HepG2 (cell line): ENCODE measurements around the gene DNMT3B. TPM values are rescaled to one million over a fixed set of nuclear protein-coding genes. Genes with fewer than 3 reads are reported as not detected.

ENCODE experiments used
- ATAC-seq: fragments of 200-7000 bp; cut with Tn5 transposase; 3 replicates; pipeline ENCODE4 v1.9.1; 2020; ENCODE audit warnings: mild to moderate bottlenecking, moderate library complexity
- BruUV-seq: library from RNA; stranded (reverse); fragments of 400-500 nt; replicated peaks from 2 replicates; lab custom pipeline; 2021; lab: Mats Ljungman, UMichigan
- CTCF ChIA-PET: fragments of 300-600 bp; formaldehyde crosslinking; extraction: SDS; loops from one replicate; lab custom pipeline; 2021; ENCODE audit warnings: low total read pairs, inconsistent platforms, low intra/inter-chr PET ratio; lab: Yijun Ruan, JAX
- POLR2A ChIA-PET: fragments of 350-600 bp; sonication (Branson Sonifier 250); formaldehyde crosslinking; loops from one replicate; lab custom pipeline; 2020; ENCODE audit warnings: antibody characterized with exemption, inconsistent platforms; lab: Yijun Ruan, JAX
- DNase-seq: peaks from one replicate; pipeline ENCODE4 v3.0.0-alpha.2; 2015; ENCODE audit warnings: low spot score
- FAIRE-seq: peaks from 3 replicates; lab custom pipeline; 2011; peaks lifted over from hg19 to GRCh38; lab: Jason Lieb, UNC
- H2AFZ ChIP-seq: one replicate; pipeline ENCODE4 v1.6.1; 2011; ENCODE audit warnings: low read length, inconsistent platforms
- H3K27ac ChIP-seq: fragments of 300-600 bp; 3 replicates; pipeline ENCODE4 v1.8.0; 2011; ENCODE audit warnings: mixed run types, mild to moderate bottlenecking, mixed read lengths, low read length, inconsistent platforms; ENCODE audit not compliant: insufficient read depth; ENCODE audit errors: extremely low read length
- H3K27me3 ChIP-seq, 2 experiments: fragments of 200-600 bp in 1 of 2; 2 replicates in 1 of 2; 3 replicates in 1 of 2; pipeline versions ENCODE4 v1.6.0 to v1.8.0; 2011; ENCODE audit warnings: low read length in 2 of 2, mild to moderate bottlenecking in 2 of 2, moderate library complexity in 2 of 2, inconsistent platforms in 1 of 2; ENCODE audit not compliant: insufficient read depth in 2 of 2, control insufficient read depth in 1 of 2
- H3K36me3 ChIP-seq, 2 experiments: fragments of 200-600 bp in 1 of 2; replicated peaks in 1 of 2; 2 replicates in 1 of 2; 3 replicates in 1 of 2; pipeline versions ENCODE4 v1.5.1 to v1.8.0; 2011; ENCODE audit warnings: low read length in 2 of 2, inconsistent platforms in 1 of 2; ENCODE audit not compliant: insufficient read depth in 2 of 2, control insufficient read depth in 1 of 2
- H3K4me1 ChIP-seq: 2 replicates; pipeline ENCODE4 v1.5.1; 2012; ENCODE audit warnings: low read length, inconsistent platforms; ENCODE audit not compliant: insufficient read depth
- H3K4me2 ChIP-seq: 2 replicates; pipeline ENCODE4 v1.6.0; 2011; ENCODE audit warnings: low read depth, low read length, inconsistent platforms
- H3K4me3 ChIP-seq, 3 experiments: fragments of 200-600 bp in 1 of 3; sonication (generic), shearing (Covaris generic) in 1 of 3; replicated peaks in 1 of 3; 2 replicates each; pipeline ENCODE4 v1.5.1; 2011 to 2016; ENCODE audit warnings: low read length in 3 of 3, inconsistent platforms in 2 of 3, low read depth in 2 of 3, mild to moderate bottlenecking in 2 of 3, control low read depth in 1 of 3, mixed read lengths in 1 of 3; ENCODE audit not compliant: insufficient read depth in 1 of 3
- H3K79me2 ChIP-seq: one replicate; pipeline ENCODE4 v1.6.1; 2011; ENCODE audit warnings: low read length, inconsistent platforms; ENCODE audit not compliant: insufficient read depth
- H3K9ac ChIP-seq: 2 replicates; pipeline ENCODE4 v1.6.0; 2011; ENCODE audit warnings: mild to moderate bottlenecking, low read depth, low read length, inconsistent platforms; ENCODE audit not compliant: insufficient read depth
- H3K9me3 ChIP-seq: 2 replicates; pipeline ENCODE4 v1.5.1; 2012; ENCODE audit warnings: mild to moderate bottlenecking, low read length
- H4K20me1 ChIP-seq: 2 replicates; pipeline ENCODE4 v1.6.0; 2011; ENCODE audit warnings: inconsistent platforms, mild to moderate bottlenecking, low read length, moderate library complexity; ENCODE audit not compliant: insufficient read depth
- JARID2 ChIP-seq: sonication (generic); formaldehyde crosslinking; IDR thresholded peaks from 2 replicates; pipeline ENCODE4 v1.8.1; 2023; ENCODE audit warnings: missing genetic modification reagents, inconsistent platforms; ENCODE audit not compliant: insufficient replicate concordance
- ZNF121 ChIP-seq: sonication (generic); formaldehyde crosslinking; IDR thresholded peaks from 2 replicates; pipeline ENCODE4 v1.5.0; 2020; ENCODE audit warnings: mild to moderate bottlenecking, missing genetic modification reagents
- ZNF232 ChIP-seq: sonication (generic); formaldehyde crosslinking; IDR thresholded peaks from 2 replicates; pipeline ENCODE4 v1.4.0; 2020; ENCODE audit warnings: missing genetic modification reagents, borderline replicate concordance
- ZNF44 ChIP-seq: sonication (generic); formaldehyde crosslinking; IDR thresholded peaks from 2 replicates; pipeline ENCODE4 v1.5.1; 2020; ENCODE audit warnings: mild to moderate bottlenecking, missing genetic modification reagents
- WGBS: methylation state at CpG from one replicate; pipeline ENCODE4 v1.1.6; 2017; ENCODE audit warnings: low lambda C conversion rate; 5-methylcytosine and 5-hydroxymethylcytosine counted together
- in situ Hi-C: cut with HindIII; loops from 2 replicates; pipeline ENCODE4 v1.10.0; 2017; ENCODE audit warnings: low pct_unique_long_range_greater_than_20kb; ENCODE audit not compliant: extremely low pct_ligation_motif_present
- intact Hi-C: fragments of 100-400 bp; cut with micrococcal nuclease; formaldehyde crosslinking; loops from one replicate; pipeline ENCODE4 v1.10.0; 2022; ENCODE audit not compliant: unreplicated experiment
- polyA plus RNA-seq, 8 experiments: library from polyadenylated mRNA; depleted of rRNA in 3 of 8; stranded (reverse) in 7 of 8; unstranded in 1 of 8; fragments of >200 nt; fragmentation: Illumina TruSeq in 4 of 8; extraction: Trizol in 4 of 8; gene quantifications; 2 replicates each; pipeline versions ENCODE4 v1.2.1 to v1.2.3, GENCODE V29; 2011 to 2016; ENCODE audit warnings: low read depth in 4 of 8, missing spikeins in 1 of 8, mixed read lengths in 1 of 8; ENCODE audit not compliant: insufficient read depth in 1 of 8
- total RNA-seq, 5 experiments: library from RNA; depleted of rRNA; stranded (reverse); fragments of >200 nt; fragmentation: Illumina TruSeq; extraction: Trizol; gene quantifications; 2 replicates each; pipeline ENCODE4 v1.2.3, GENCODE V29; 2016; ENCODE audit warnings: low read depth in 1 of 5

The DNMT3B gene
- total and polyA plus RNA-seq, 2 of the 13 experiments (the other 11 are each of a cell fraction or from before 2014, with no cell fraction given), result 3.8 to 13.9 TPM

GRCh38 chr20:32832664-32833063 lies 70.5 kb downstream of the DNMT3B start:
- Histone ChIP-seq H3K4me2 (no peak overlapping the region), H3K9me3 (no peaks in the 10 kb centered on the region), H3K27me3 (no peaks in the 10 kb centered on the region), H3K9ac (no peak overlapping the region), H3K79me2 (peaks cover 46% of the 10 kb centered on the region), H3K4me3 (no peak overlapping the region), H3K4me1 (no peaks in the 10 kb centered on the region), H3K36me3 (peaks cover 35 to 83% of the 10 kb centered on the region in 2 experiments), H3K27ac (no peak overlapping the region), H4K20me1 (no peaks in the 10 kb centered on the region), H2AFZ (no peak overlapping the region)
- in situ Hi-C loops (no loop called here), intact Hi-C loops (loop anchor here (1.0 kb wide), 1 partner anchor 24 kb away; no protein-coding TSS in a partner anchor)
- ChIA-PET POLR2A (interaction anchor here (1.4 kb wide), 1 partner anchor 13 kb away, joined by 3 read pairs; the partner anchor contains the start of gene MAPRE1), CTCF (no interaction called here)
- WGBS, result 98% methylated on average over 11 of the region's 11 CpGs
- ATAC-seq, result no peak
- no peak for DNase-seq
- no peak for FAIRE-seq
- BruUV-seq, result no TSS peak
- TF ChIP-seq ZNF44 (CRISPR knock-in tag) (0 out of 2 replicates have a peak, but pooled peaks have one; percentile 62), ZNF232 (no peak)

GRCh38 chr20:32834972-32835371 lies 72.8 kb downstream of the DNMT3B start:
- no peak overlapping the region for H3K4me2 ChIP-seq
- POLR2A ChIA-PET, result no interaction called here
- no peaks in the 10 kb centered on the region for H3K4me1 ChIP-seq
- ATAC-seq, result no peak
- intact Hi-C loops, result no loop called here
- CTCF ChIA-PET, result no interaction called here
- no peak overlapping the region for H3K9ac ChIP-seq
- H3K27ac ChIP-seq, result no peak overlapping the region
- FAIRE-seq, result no peak
- peaks cover 26% of the 10 kb centered on the region for H3K79me2 ChIP-seq
- no TSS peak for BruUV-seq
- no peaks in the 10 kb centered on the region for H3K27me3 ChIP-seq
- peaks cover 35 to 83% of the 10 kb centered on the region in 2 experiments for H3K36me3 ChIP-seq
- no peaks in the 10 kb centered on the region for H4K20me1 ChIP-seq
- no peaks in the 10 kb centered on the region for H3K9me3 ChIP-seq
- no peak for TF ChIP-seq JARID2 (CRISPR knock-in tag)
- peak; percentile 86 for TF ChIP-seq ZNF121
- in situ Hi-C loops, result no loop called here
- DNase-seq, result no peak
- H3K4me3 ChIP-seq, result no peak overlapping the region
- H2AFZ ChIP-seq, result no peak overlapping the region
